Natural killer cell (primary cell): ENCODE measurements around the gene THAP7. TPM values are rescaled to one million over a fixed set of nuclear protein-coding genes. Genes with fewer than 3 reads are reported as not detected.
"Not testable (repeated sequence)": the region's sequence is repeated elsewhere in the genome, so short reads cannot be mapped to it uniquely, and the experiment has no call there.

Experiments
- ATAC-seq, 3 donors: fragments of 150-1000 bp in 2 of 3; fragments of 200-7000 bp in 1 of 3; cut with Tn5 transposase; 1 replicate in 1 of 3; 2 replicates in 2 of 3; pipeline ENCODE4 v1.10.0; 2021; ENCODE audit warnings: mild to moderate bottlenecking in 2 of 3, moderate library complexity in 2 of 3
- DNase-seq, 2 donors: peaks; one replicate each; pipeline versions ENCODE4 v3.0.0 to v3.0.0-alpha.2; 2013 to 2021; ENCODE audit warnings: mixed read lengths in 1 of 2
- H3K27ac ChIP-seq: one replicate; pipeline ENCODE4 v1.5.1; 2013; ENCODE audit warnings: mild to moderate bottlenecking, low read length
- H3K27me3 ChIP-seq: one replicate; pipeline ENCODE4 v1.6.1; 2013; ENCODE audit warnings: low read length; ENCODE audit not compliant: control insufficient read depth, insufficient read depth
- H3K36me3 ChIP-seq: one replicate; pipeline ENCODE4 v1.6.1; 2013; ENCODE audit warnings: low read length; ENCODE audit not compliant: control insufficient read depth, insufficient read depth
- H3K4me1 ChIP-seq: one replicate; pipeline ENCODE4 v1.6.1; 2013; ENCODE audit warnings: low read length; ENCODE audit not compliant: control insufficient read depth, insufficient read depth
- H3K4me3 ChIP-seq: one replicate; pipeline ENCODE4 v1.5.1; 2013; ENCODE audit warnings: low read length
- H3K9me3 ChIP-seq: one replicate; pipeline ENCODE4 v1.6.1; 2013; ENCODE audit warnings: low read length; ENCODE audit not compliant: control insufficient read depth, insufficient read depth
- H3K27ac Mint-ChIP-seq, 2 donors: one replicate each; pipeline ENCODE4 v1.8.0; 2022; ENCODE audit warnings: mild to moderate bottlenecking in 2 of 2, mixed read lengths in 2 of 2, moderate library complexity in 1 of 2
- H3K27me3 Mint-ChIP-seq, 2 donors: one replicate each; pipeline ENCODE4 v1.8.0; 2022; ENCODE audit warnings: low read depth in 2 of 2, mixed read lengths in 2 of 2
- H3K36me3 Mint-ChIP-seq: one replicate; pipeline ENCODE4 v1.8.0; 2022; ENCODE audit warnings: mixed read lengths
- H3K4me1 Mint-ChIP-seq, 2 donors: one replicate each; pipeline ENCODE4 v1.8.0; 2022; ENCODE audit warnings: mixed read lengths in 2 of 2
- H3K4me3 Mint-ChIP-seq: one replicate; pipeline ENCODE4 v1.8.0; 2022; ENCODE audit warnings: mild to moderate bottlenecking, moderate library complexity, mixed read lengths
- H3K9me3 Mint-ChIP-seq, 2 donors: one replicate each; pipeline ENCODE4 v1.8.0; 2022; ENCODE audit warnings: mixed read lengths in 2 of 2
- CTCF ChIP-seq: fragments of 200-600 bp; IDR thresholded peaks from one replicate; pipeline ENCODE4 v1.8.0; 2022; ENCODE audit warnings: antibody characterized with exemption
- WGBS: methylation state at CpG from one replicate; pipeline ENCODE4 v1.1.7; 2013; ENCODE audit warnings: missing lambda C conversion rate; ENCODE audit not compliant: insufficient coverage; 5-methylcytosine and 5-hydroxymethylcytosine counted together
- intact Hi-C: fragments of 100-400 bp; cut with micrococcal nuclease; formaldehyde crosslinking; loops from one replicate; pipeline ENCODE4 v1.14.2; 2022
- total RNA-seq, 4 donors: library from RNA; stranded (reverse); fragments of 120-200 nt in 1 of 4; gene quantifications; one replicate each; pipeline versions ENCODE4 v1.2.3 to v1.2.4, GENCODE V29; 2013 to 2022

THAP7 gene
- total RNA-seq, 3 donors from 2014 or later (not counting 1 experiment from before 2014, with no cell fraction given): 24.1 to 40.0 (median 26.8) TPM

GRCh38 chr22:20972933-20973577 is 28.9 kb downstream of the THAP7 start:
- no peak overlapping the region for H3K27ac ChIP-seq
- DNase-seq: no peak
- ATAC-seq: no peak
- H3K36me3 Mint-ChIP-seq: no peaks in the 10 kb centered on the region
- H3K27me3 ChIP-seq: no peaks in the 10 kb centered on the region
- TF ChIP-seq CTCF: no peak
- H3K36me3 ChIP-seq: no peaks in the 10 kb centered on the region
- no peaks in the 10 kb centered on the region for H3K9me3 Mint-ChIP-seq
- H3K9me3 ChIP-seq: no peaks in the 10 kb centered on the region
- WGBS: 83% methylated on average over 15 of the region's 21 CpGs
- intact Hi-C loops: no loop called here
- no peaks in the 10 kb centered on the region for H3K4me1 Mint-ChIP-seq
- H3K4me1 ChIP-seq: peaks cover 21% of the 10 kb centered on the region
- no peak overlapping the region for H3K4me3 ChIP-seq
- no peaks in the 10 kb centered on the region for H3K27me3 Mint-ChIP-seq
- no peak overlapping the region for H3K27ac Mint-ChIP-seq
- no peak overlapping the region for H3K4me3 Mint-ChIP-seq

GRCh38 chr22:20972014-20972694 is 29.8 kb downstream of the THAP7 start:
- H3K9me3 ChIP-seq, H3K27ac Mint-ChIP-seq, DNase-seq, H3K4me1 Mint-ChIP-seq, H3K4me3 Mint-ChIP-seq, H3K27ac ChIP-seq, H3K4me3 ChIP-seq, H3K9me3 Mint-ChIP-seq, H3K27me3 ChIP-seq, intact Hi-C loops, H3K27me3 Mint-ChIP-seq, H3K36me3 Mint-ChIP-seq, ATAC-seq, H3K36me3 ChIP-seq: not testable (repeated sequence)
- peaks cover 23% of the 10 kb centered on the region for H3K4me1 ChIP-seq
- WGBS: 73% methylated on average over 10 of the region's 11 CpGs

DNA sequence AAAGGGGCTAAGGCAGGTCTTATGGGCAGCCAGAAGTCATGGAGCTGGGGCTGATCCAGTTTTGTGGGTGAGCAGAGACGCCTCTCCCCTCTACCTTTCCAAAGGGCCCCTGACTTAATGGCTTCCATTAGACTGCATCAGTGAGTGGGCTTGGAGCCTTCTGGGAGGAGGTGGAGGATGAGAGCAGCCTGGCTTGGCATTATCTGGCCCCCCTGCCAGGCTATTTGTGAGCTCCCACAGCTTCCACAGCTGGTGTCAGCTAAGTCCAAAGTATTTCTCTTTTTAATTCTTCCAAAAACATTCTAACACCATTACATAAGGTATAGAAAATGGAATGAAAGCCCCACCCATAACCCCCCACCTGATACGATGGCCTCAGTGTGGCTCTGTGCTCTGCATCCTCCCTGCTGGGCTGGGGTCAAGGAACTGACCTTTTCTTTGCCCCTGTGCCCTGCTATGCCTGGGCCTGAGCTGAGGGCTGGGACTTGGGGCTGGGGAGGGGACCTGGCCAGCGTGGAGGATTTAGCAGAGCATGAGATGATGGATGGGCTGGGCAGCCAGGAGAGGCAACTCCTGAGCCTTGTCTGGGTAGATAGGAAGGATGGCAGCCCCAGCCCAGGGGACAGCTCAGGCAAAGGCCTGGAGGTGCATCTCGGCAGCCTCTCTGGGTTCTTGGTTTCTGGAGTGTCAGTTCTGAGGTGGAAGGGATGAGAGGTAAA is 30.8 kb downstream of the THAP7 start:
- Histone ChIP-seq H3K4me3 (no peak overlapping the region), H3K36me3 (no peaks in the 10 kb centered on the region), H3K9me3 (no peaks in the 10 kb centered on the region), H3K4me1 (peaks cover 24% of the 10 kb centered on the region), H3K27me3 (no peaks in the 10 kb centered on the region), H3K27ac (no peak overlapping the region)
- no peak for ATAC-seq
- no peak overlapping the region for H3K27ac Mint-ChIP-seq
- no peaks in the 10 kb centered on the region for H3K36me3 Mint-ChIP-seq
- TF ChIP-seq CTCF: no peak
- intact Hi-C loops: no loop called here
- no peak overlapping the region for H3K4me3 Mint-ChIP-seq
- H3K9me3 Mint-ChIP-seq: no peaks in the 10 kb centered on the region
- no peak for DNase-seq
- H3K27me3 Mint-ChIP-seq: no peaks in the 10 kb centered on the region
- WGBS: 87% methylated on average over 3 of the region's 4 CpGs
- no peaks in the 10 kb centered on the region for H3K4me1 Mint-ChIP-seq

GRCh38 chr22:20968281-20968977 is 33.5 kb downstream of the THAP7 start:
- TF ChIP-seq CTCF: no peak
- Histone ChIP-seq H3K27me3 (peaks cover 9% of the 10 kb centered on the region), H3K4me1 (peaks cover 43% of the 10 kb centered on the region), H3K36me3 (no peaks in the 10 kb centered on the region), H3K27ac (no peak overlapping the region), H3K9me3 (no peaks in the 10 kb centered on the region), H3K4me3 (no peak overlapping the region)
- DNase-seq (no peak), ATAC-seq (no peak)
- no peaks in the 10 kb centered on the region for H3K36me3 Mint-ChIP-seq
- WGBS: 87% methylated on average over 5 of the region's 7 CpGs
- no peaks in the 10 kb centered on the region for H3K9me3 Mint-ChIP-seq
- H3K4me3 Mint-ChIP-seq: no peak overlapping the region
- H3K27ac Mint-ChIP-seq: no peak overlapping the region
- H3K27me3 Mint-ChIP-seq: peaks cover 5 to 10% of the 10 kb centered on the region in 2 donors
- intact Hi-C loops: no loop called here
- H3K4me1 Mint-ChIP-seq: peaks cover 5% of the 10 kb centered on the region in 2 donors
